Ishikawa (cell line): Measurements from ENCODE around the gene BEND3.

Experiments
- CEBPB ChIP-seq: IDR thresholded peaks from 2 replicates; pipeline ENCODE4 v1.6.1; 2012
- CREB1 ChIP-seq: IDR thresholded peaks from 2 replicates; pipeline ENCODE4 v1.6.1; 2012; ENCODE audit warnings: low read depth
- EGR1 ChIP-seq: IDR thresholded peaks from 2 replicates; pipeline ENCODE4 v1.6.1; 2012
- EP300 ChIP-seq: IDR thresholded peaks from 2 replicates; pipeline ENCODE4 v1.6.1; 2012; ENCODE audit warnings: borderline replicate concordance
- FOXM1 ChIP-seq: IDR thresholded peaks from 2 replicates; pipeline ENCODE4 v1.6.1; 2012; ENCODE audit warnings: low read depth, borderline replicate concordance
- NFIC ChIP-seq: IDR thresholded peaks from 2 replicates; pipeline ENCODE4 v1.6.1; 2012
- RAD21 ChIP-seq: IDR thresholded peaks from 2 replicates; pipeline ENCODE4 v1.6.1; 2012; ENCODE audit warnings: low read depth
- TAF1 ChIP-seq: IDR thresholded peaks from 2 replicates; pipeline ENCODE4 v1.6.1; 2012; ENCODE audit warnings: low read depth, mild to moderate bottlenecking
- TCF12 ChIP-seq: IDR thresholded peaks from 2 replicates; pipeline ENCODE4 v1.6.1; 2012; ENCODE audit warnings: low read depth
- TEAD4 ChIP-seq: IDR thresholded peaks from 2 replicates; pipeline ENCODE4 v1.6.1; 2012
- USF1 ChIP-seq: IDR thresholded peaks from 2 replicates; pipeline ENCODE4 v1.6.1; 2012
- YY1 ChIP-seq: IDR thresholded peaks from 2 replicates; pipeline ENCODE4 v1.6.1; 2012; ENCODE audit warnings: low read depth
- ZBTB7A ChIP-seq: IDR thresholded peaks from 2 replicates; pipeline ENCODE4 v1.6.1; 2012; ENCODE audit warnings: low read depth
- TF ChIP-seq, protein P1 (sequence below): IDR thresholded peaks from 2 replicates; pipeline ENCODE4 v1.6.1; 2012
- TF ChIP-seq, protein P2 (sequence below): IDR thresholded peaks from 2 replicates; pipeline ENCODE4 v1.6.1; 2012; ENCODE audit warnings: low read depth, mild to moderate bottlenecking

The BEND3 gene

DNA sequence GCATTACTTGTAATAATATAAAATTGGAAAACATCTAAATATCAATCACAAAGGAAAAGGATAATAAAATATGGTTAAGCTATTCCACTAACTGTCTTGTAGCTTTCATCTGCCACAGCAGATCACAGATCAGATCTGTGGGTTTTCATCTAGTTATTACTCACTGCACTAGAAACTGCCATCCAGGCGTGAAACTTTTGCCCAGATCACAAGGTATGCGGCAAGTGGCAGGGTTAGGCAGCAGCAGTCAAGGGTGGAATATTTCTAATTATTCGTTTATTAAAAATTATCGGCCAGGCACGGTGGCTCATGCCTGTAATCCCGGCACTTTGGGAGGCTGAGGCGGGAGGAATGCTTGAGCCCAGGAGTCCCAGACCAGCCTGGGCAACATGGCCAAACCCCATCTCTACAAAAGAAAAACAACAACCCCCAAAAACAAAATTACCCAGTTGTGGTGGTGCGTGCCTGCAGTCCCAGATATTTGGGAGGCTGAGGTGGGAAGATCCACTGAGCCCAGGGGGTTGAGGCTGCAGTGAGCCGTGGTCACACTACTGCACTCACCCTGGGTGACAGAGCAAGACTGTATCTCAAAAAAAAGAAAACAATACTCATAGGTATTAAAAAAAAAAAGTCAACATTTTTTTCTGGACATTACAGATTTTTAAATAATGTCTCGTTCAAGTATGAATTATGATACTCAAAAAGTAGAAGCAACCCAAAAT is 32.1 kb downstream of the BEND3 start:
- TF ChIP-seq CEBPB (no peak), ZBTB7A (no peak), YY1 (no peak), EP300 (no peak), TAF1 (no peak), FOXM1 (no peak), TEAD4 (no peak), RAD21 (no peak), TCF12 (no peak), CREB1 (no peak), USF1 (no peak), EGR1 (no peak), NFIC (no peak)
- TF ChIP-seq, protein P1, sequence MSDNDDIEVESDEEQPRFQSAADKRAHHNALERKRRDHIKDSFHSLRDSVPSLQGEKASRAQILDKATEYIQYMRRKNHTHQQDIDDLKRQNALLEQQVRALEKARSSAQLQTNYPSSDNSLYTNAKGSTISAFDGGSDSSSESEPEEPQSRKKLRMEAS = no peak
- TF ChIP-seq, protein P2, sequence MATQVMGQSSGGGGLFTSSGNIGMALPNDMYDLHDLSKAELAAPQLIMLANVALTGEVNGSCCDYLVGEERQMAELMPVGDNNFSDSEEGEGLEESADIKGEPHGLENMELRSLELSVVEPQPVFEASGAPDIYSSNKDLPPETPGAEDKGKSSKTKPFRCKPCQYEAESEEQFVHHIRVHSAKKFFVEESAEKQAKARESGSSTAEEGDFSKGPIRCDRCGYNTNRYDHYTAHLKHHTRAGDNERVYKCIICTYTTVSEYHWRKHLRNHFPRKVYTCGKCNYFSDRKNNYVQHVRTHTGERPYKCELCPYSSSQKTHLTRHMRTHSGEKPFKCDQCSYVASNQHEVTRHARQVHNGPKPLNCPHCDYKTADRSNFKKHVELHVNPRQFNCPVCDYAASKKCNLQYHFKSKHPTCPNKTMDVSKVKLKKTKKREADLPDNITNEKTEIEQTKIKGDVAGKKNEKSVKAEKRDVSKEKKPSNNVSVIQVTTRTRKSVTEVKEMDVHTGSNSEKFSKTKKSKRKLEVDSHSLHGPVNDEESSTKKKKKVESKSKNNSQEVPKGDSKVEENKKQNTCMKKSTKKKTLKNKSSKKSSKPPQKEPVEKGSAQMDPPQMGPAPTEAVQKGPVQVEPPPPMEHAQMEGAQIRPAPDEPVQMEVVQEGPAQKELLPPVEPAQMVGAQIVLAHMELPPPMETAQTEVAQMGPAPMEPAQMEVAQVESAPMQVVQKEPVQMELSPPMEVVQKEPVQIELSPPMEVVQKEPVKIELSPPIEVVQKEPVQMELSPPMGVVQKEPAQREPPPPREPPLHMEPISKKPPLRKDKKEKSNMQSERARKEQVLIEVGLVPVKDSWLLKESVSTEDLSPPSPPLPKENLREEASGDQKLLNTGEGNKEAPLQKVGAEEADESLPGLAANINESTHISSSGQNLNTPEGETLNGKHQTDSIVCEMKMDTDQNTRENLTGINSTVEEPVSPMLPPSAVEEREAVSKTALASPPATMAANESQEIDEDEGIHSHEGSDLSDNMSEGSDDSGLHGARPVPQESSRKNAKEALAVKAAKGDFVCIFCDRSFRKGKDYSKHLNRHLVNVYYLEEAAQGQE = no peak

DNA sequence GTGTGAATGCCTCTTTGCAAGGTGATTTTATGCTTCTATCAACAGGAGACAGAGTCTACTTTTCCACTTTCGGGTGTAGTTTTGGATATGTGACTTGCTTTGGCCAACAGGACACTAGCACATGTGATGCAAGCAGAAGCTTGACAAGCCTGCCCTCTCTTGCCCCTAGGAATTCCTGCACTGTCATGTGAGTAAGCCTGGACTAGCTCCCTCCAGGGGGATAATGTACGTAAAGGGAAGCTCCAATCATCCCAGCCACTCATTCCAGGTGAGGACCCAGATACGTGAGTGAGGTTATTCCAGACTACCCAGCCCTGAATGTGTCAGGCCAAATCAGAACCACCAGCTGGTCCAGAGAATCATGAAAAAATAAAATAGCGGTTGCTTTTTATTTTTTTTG is 33.3 kb downstream of the BEND3 start:
- TF ChIP-seq, protein P2 = no peak
- TF ChIP-seq FOXM1 = no peak
- no peak for TF ChIP-seq TAF1
- TF ChIP-seq EGR1 = no peak
- no peak for TF ChIP-seq CEBPB
- no peak for TF ChIP-seq TEAD4
- no peak for TF ChIP-seq CREB1
- TF ChIP-seq RAD21 = no peak
- TF ChIP-seq ZBTB7A = no peak
- no peak for TF ChIP-seq NFIC
- TF ChIP-seq USF1 = no peak
- no peak for TF ChIP-seq YY1
- TF ChIP-seq, protein P1 = no peak
- no peak for TF ChIP-seq EP300
- no peak for TF ChIP-seq TCF12

DNA sequence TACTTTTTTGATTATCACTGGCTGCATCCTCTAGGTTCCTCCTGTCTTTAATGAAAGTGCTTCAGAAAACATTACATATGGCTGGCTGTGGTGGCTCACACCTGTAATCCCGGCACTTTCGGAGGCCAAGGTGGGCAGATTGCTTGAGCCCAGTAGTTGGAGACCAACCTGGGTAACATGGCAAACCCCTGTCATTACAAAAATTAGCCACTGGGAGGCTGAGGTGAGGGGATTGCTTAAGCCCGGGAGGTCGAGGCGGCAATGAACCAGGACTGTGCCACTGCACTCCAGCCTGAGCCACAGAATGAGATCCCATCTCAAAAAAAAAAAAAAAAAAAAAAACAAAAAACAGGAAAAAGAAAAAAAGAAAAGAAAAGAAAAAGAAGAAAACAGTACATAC is 35.3 kb downstream of the BEND3 start:
- TF ChIP-seq RAD21 (peak; percentile 22), YY1 (no peak)

DNA sequence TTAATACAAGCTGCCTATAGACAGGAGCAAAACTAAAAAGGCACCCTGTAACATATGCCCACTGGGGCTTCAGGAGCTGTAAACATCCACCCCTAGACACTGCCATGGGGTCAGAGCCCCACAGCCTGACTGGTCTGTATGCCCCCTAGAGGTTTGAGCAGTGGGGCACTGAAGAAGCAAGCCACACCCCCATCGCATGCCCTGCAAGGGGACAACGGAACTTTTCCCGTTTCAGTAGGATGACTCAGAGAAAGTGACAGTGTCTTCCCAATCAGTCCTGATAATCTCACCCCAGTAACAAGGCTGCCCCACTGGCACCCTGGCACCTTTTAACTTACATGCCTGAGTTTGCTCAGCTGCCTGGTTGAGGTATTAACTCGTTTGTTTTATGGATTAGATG is 35.9 kb downstream of the BEND3 start:
- no peak for TF ChIP-seq TAF1
- no peak for TF ChIP-seq ZBTB7A
- no peak for TF ChIP-seq NFIC
- TF ChIP-seq YY1 = no peak
- no peak for TF ChIP-seq EP300
- TF ChIP-seq, protein P1 = no peak
- TF ChIP-seq TEAD4 = no peak
- no peak for TF ChIP-seq CREB1
- TF ChIP-seq TCF12 = no peak
- no peak for TF ChIP-seq EGR1
- no peak for TF ChIP-seq FOXM1
- TF ChIP-seq, protein P2 = no peak
- no peak for TF ChIP-seq CEBPB
- TF ChIP-seq RAD21 = no peak
- no peak for TF ChIP-seq USF1
